ENCODE data around the gene SSH2. TPM values are rescaled to one million over a fixed set of nuclear protein-coding genes. Genes with fewer than 3 reads are reported as not detected.

Gene SSH2
- 22.5 and 27.8 TPM in 2 replicates for total RNA-seq

GRCh38 chr17:29929533-29930408 lies at the start of gene SSH2:
TSS of gene SSH2 (minus strand) at chr17:29930228. CDS start at chr17:29930000, 228 bp downstream.

GRCh38 chr17:29941334-29941733 lies 11.3 kb upstream of the SSH2 start, which contains the start of gene EFCAB5:
TSS of gene EFCAB5 (plus strand) at chr17:29941634. CDS start at chr17:29941797, 163 bp downstream.

GRCh38 chr17:29622337-29623282 lies 307.4 kb downstream of the SSH2 start, which contains the start of gene CORO6:
TSS of gene CORO6 (minus strand) at chr17:29622912. CDS start at chr17:29621421, 1,491 bp downstream.

GRCh38 chr17:29592850-29593551 lies 337.0 kb downstream of the SSH2 start, which contains the start of gene ANKRD13B:
TSS of gene ANKRD13B (plus strand) at chr17:29593132. CDS start at chr17:29593622, 490 bp downstream.

GRCh38 chr17:29589524-29590410 lies 340.3 kb downstream of the SSH2 start, which contains the start of gene GIT1:
TSS of gene GIT1 (minus strand) at chr17:29589648. CDS start at chr17:29589378, 270 bp downstream.

Other genes with a start within 250 kb of the SSH2 start
- 0.50 and 0.58 TPM in 2 replicates for gene EFCAB5, start 11.4 kb upstream of the SSH2 start, total RNA-seq
- gene NSRP1, start 186.6 kb upstream of the SSH2 start, total RNA-seq, result 9.4 and 13.1 TPM in 2 replicates